GM12872 (cell line): Measurements from ENCODE around the gene LIPC.

Experiments
- CTCF ChIP-seq: IDR thresholded peaks from 3 replicates; pipeline ENCODE4 v1.5.1; 2011; ENCODE audit warnings: low read depth, mild to moderate bottlenecking, low read length, moderate library complexity; ENCODE audit not compliant: insufficient read depth

The LIPC gene

GRCh38 chr15:58593870-58594269 lies 162.1 kb downstream of the LIPC start:
- no peak for TF ChIP-seq CTCF

GRCh38 chr15:58594898-58595297 lies 163.1 kb downstream of the LIPC start:
- TF ChIP-seq CTCF: no peak

- no peak for TF ChIP-seq CTCF
Observed at GRCh38 chr15:58595516-58596263, 163.9 kb downstream of the LIPC start.

GRCh38 chr15:58597943-58598828 lies 166.4 kb downstream of the LIPC start:
- no peak for TF ChIP-seq CTCF

- TF ChIP-seq CTCF: no peak
Observed at GRCh38 chr15:58598829-58599210, 167.0 kb downstream of the LIPC start.

GRCh38 chr15:58602823-58603222 lies 171.0 kb downstream of the LIPC start:
- no peak for TF ChIP-seq CTCF

- TF ChIP-seq CTCF: no peak
Observed at GRCh38 chr15:58604455-58604923, 172.7 kb downstream of the LIPC start.
